A549 (cell line): ENCODE measurements around the gene RNF121.

Source experiments
- CEBPB ChIP-seq, 2 experiments: fragments of >200 bp in 1 of 2; sonication (Bioruptor Twin) in 1 of 2; formaldehyde crosslinking in 1 of 2; IDR thresholded peaks; 2 replicates each; pipeline ENCODE4 v1.6.1; 2012 to 2016
- CTCF ChIP-seq: fragments of >200 bp; sonication (Bioruptor Twin); formaldehyde crosslinking; IDR thresholded peaks from 3 replicates; pipeline ENCODE4 v1.5.1; 2016
- ELK1 ChIP-seq: fragments of 150-350 bp; IDR thresholded peaks from 2 replicates; pipeline ENCODE4 v1.6.1; 2014; ENCODE audit warnings: low read depth, mild to moderate bottlenecking, low read length
- HOXB13 ChIP-seq: fragments of 250-450 bp; sonication (Bioruptor Pico); IDR thresholded peaks from 2 replicates; pipeline ENCODE4 v1.5.0; 2020; ENCODE audit warnings: low read depth, mild to moderate bottlenecking, moderate library complexity
- HOXB5 ChIP-seq: fragments of 250-450 bp; sonication (Bioruptor Pico); IDR thresholded peaks from 2 replicates; pipeline ENCODE4 v1.5.0; 2020; ENCODE audit warnings: mild to moderate bottlenecking, moderate library complexity
- JUN ChIP-seq, 2 experiments: fragments of >200 bp; sonication (Bioruptor Twin); formaldehyde crosslinking; IDR thresholded peaks; 2 replicates in 1 of 2; 3 replicates in 1 of 2; pipeline ENCODE4 v1.6.1; 2016 to 2017
- NR3C1 ChIP-seq: fragments of >200 bp; sonication (Bioruptor Twin); formaldehyde crosslinking; IDR thresholded peaks from 3 replicates; pipeline ENCODE4 v1.6.1; 2017
- POLR2A ChIP-seq: IDR thresholded peaks from 2 replicates; pipeline ENCODE4 v1.6.1; 2012; ENCODE audit warnings: mild to moderate bottlenecking, low read length
- POLR2AphosphoS2 ChIP-seq: conservative IDR thresholded peaks from 2 replicates; pipeline ENCODE4 v1.6.1; 2012; ENCODE audit warnings: low read length, improper control_type of control experiment, inconsistent platforms
- RAD21 ChIP-seq, 2 experiments: fragments of >200 bp in 1 of 2; sonication (Bioruptor Twin) in 1 of 2; formaldehyde crosslinking in 1 of 2; IDR thresholded peaks in 1 of 2; conservative IDR thresholded peaks in 1 of 2; 2 replicates in 1 of 2; 3 replicates in 1 of 2; pipeline ENCODE4 v1.6.1; 2012 to 2018; ENCODE audit warnings: inconsistent platforms in 1 of 2
- REST ChIP-seq: fragments of 200-600 bp; sonication (generic); IDR thresholded peaks from 2 replicates; pipeline ENCODE4 v1.6.1; 2016; ENCODE audit warnings: antibody characterized with exemption, mild to moderate bottlenecking, moderate library complexity
- RFX5 ChIP-seq: fragments of 450-650 bp; IDR thresholded peaks from 2 replicates; pipeline ENCODE4 v1.7.1; 2014; ENCODE audit warnings: antibody characterized with exemption, mild to moderate bottlenecking, moderate library complexity
- TF ChIP-seq, protein P1 (sequence below): fragments of 450-650 bp; IDR thresholded peaks from 2 replicates; pipeline ENCODE4 v1.6.1; 2014; ENCODE audit warnings: antibody characterized with exemption
- TF ChIP-seq, protein P2 (sequence below): IDR thresholded peaks from 2 replicates; pipeline ENCODE4 v1.6.1; 2012

DNA sequence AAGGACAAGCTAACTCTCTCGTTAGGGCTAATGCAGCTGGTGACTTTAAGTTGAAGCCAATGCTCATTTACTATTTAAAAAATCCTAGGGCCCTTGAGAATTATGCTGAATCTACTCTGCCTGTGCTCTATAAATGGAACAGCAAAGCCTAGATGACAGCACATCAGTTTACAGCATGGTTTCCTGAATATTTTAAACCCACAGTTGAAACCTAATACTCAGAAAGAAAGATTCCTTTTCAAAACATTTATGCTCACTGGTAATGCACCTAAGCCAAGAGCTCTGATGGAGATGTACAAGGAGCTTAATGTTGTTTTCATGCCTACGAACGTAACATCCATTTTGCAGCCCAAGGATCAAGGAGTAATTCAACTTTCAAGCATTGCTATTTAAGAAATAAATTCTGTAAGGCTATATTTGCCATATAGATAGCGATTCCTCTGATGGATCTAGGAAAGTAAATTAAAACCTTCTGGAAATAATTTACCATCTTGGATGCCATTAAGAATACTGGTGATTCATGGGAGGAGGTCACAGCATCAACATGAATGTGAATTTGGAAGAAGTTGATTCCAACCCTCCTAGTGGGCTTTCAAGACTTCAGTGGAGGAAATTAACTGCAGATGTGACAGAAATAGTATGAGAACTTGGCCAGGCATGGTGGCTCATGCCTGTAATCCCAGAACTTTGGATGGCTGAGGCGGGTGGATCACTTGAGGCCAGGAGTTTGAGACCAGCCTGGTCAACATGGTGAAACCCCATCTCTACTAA is 14.9 kb upstream of the RNF121 start:
- TF ChIP-seq ELK1 (no peak), RAD21 (conservative IDR thresholded peaks at IDR 0.05 in 1 of 2, IDR thresholded peaks at IDR 0.05 in 1 of 2) (no peak), HOXB13 (no peak), REST (no peak), POLR2AphosphoS2 (no peak), CTCF (no peak), POLR2A (no peak), JUN (IDR thresholded peaks at IDR 0.05) (no peak), HOXB5 (CRISPR knock-in tag) (no peak), CEBPB (IDR thresholded peaks at IDR 0.05) (no peak), RFX5 (no peak), NR3C1 (no peak)
- TF ChIP-seq, protein P1, sequence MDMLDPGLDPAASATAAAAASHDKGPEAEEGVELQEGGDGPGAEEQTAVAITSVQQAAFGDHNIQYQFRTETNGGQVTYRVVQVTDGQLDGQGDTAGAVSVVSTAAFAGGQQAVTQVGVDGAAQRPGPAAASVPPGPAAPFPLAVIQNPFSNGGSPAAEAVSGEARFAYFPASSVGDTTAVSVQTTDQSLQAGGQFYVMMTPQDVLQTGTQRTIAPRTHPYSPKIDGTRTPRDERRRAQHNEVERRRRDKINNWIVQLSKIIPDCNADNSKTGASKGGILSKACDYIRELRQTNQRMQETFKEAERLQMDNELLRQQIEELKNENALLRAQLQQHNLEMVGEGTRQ, result no peak
- TF ChIP-seq, protein P2, sequence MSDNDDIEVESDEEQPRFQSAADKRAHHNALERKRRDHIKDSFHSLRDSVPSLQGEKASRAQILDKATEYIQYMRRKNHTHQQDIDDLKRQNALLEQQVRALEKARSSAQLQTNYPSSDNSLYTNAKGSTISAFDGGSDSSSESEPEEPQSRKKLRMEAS, result no peak
